Testis (tissue), 2 donors: ENCODE results near the gene MNDA.

Source experiments
- CTCF ChIP-seq, 3 experiments: fragments of 450-650 bp in 2 of 3; fragments of 200-600 bp in 1 of 3; sonication (generic) in 1 of 3; IDR thresholded peaks; one replicate each; pipeline ENCODE4 v1.5.1; 2016 to 2019; ENCODE audit warnings: antibody characterized with exemption in 3 of 3, mild to moderate bottlenecking in 2 of 3, moderate library complexity in 1 of 3
- POLR2A ChIP-seq: fragments of 450-650 bp; IDR thresholded peaks from one replicate; pipeline ENCODE4 v1.6.1; 2017; ENCODE audit warnings: antibody characterized with exemption, mild to moderate bottlenecking, moderate library complexity

DNA sequence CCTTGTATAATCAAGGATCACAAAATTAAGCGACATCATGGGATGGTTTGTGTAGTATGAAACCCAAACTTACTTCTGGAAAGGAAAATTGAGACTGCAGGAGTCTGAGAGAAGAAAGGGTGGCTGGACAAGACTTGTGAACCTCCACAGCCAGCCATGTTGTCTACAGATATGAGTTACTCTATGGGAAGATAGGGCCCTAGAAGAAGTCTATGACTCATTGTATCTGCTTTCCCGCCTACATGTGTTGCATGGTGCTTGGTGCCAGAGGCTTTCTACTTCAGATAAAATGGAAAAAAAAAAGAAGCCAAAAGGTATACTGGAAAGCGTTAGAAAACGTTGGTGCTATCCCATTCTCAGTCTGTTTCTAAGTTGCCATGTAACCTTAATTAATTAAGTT lies 31.5 kb upstream of the MNDA start:
- no peak for TF ChIP-seq POLR2A
- no peak for TF ChIP-seq CTCF (IDR thresholded peaks at IDR 0.05)
